ENCODE data around the gene PCDHB9. TPM values are rescaled to one million over a fixed set of nuclear protein-coding genes. Genes with fewer than 3 reads are reported as not detected.
"Not testable (repeated sequence)": the region's sequence is repeated elsewhere in the genome, so short reads cannot be mapped to it uniquely, and the experiment has no call there.

Gene PCDHB9
- total RNA-seq, 1 experiment from 2014 or later, result 0.11 TPM

- DNase-seq; H3K36me3 ChIP-seq (ENCODE audit: insufficient read depth, low read length); H3K79me2 ChIP-seq (ENCODE audit: low read length); H3K4me2 ChIP-seq (ENCODE audit: low read depth, low read length, poor library complexity, severe bottlenecking); H3K9me3 ChIP-seq (ENCODE audit: low read length); H3K9me2 ChIP-seq (replicated peaks; ENCODE audit: insufficient read depth, low read length); H3K4me3 ChIP-seq (ENCODE audit: low read length); H3K27me3 ChIP-seq (ENCODE audit: low read length); H3K4me1 ChIP-seq (ENCODE audit: low read length); H2AFZ ChIP-seq (ENCODE audit: low read length); H3K9ac ChIP-seq (ENCODE audit: low read length); H3K27ac ChIP-seq (ENCODE audit: low read length); H4K20me1 ChIP-seq (ENCODE audit: insufficient read depth, low read depth, low read length): not testable (repeated sequence)
These were observed 28.5 kb downstream of the PCDHB9 start for GRCh38 chr5:141215504-141215903.

GRCh38 chr5:141216035-141216434 is 29.1 kb downstream of the PCDHB9 start:
- H3K4me3 ChIP-seq (ENCODE audit: low read length); H3K27ac ChIP-seq (ENCODE audit: low read length); H3K36me3 ChIP-seq (ENCODE audit: insufficient read depth, low read length); H3K27me3 ChIP-seq (ENCODE audit: low read length); H2AFZ ChIP-seq (ENCODE audit: low read length); H3K9me3 ChIP-seq (ENCODE audit: low read length); H4K20me1 ChIP-seq (ENCODE audit: insufficient read depth, low read depth, low read length); H3K4me2 ChIP-seq (ENCODE audit: low read depth, low read length, poor library complexity, severe bottlenecking); H3K79me2 ChIP-seq (ENCODE audit: low read length); H3K4me1 ChIP-seq (ENCODE audit: low read length); DNase-seq; H3K9ac ChIP-seq (ENCODE audit: low read length); H3K9me2 ChIP-seq (replicated peaks; ENCODE audit: insufficient read depth, low read length): not testable (repeated sequence)

GRCh38 chr5:141223112-141223783 is 36.3 kb downstream of the PCDHB9 start, which contains the start of gene PCDHB14:
Gene PCDHB14, plus strand, starts transcription at chr5:141223343. Its CDS starts 163 bp downstream, at chr5:141223506.
- Histone ChIP-seq H4K20me1 (ENCODE audit: insufficient read depth, low read depth, low read length) (no peaks in the 10 kb centered on the region), H3K9ac (ENCODE audit: low read length) (peak within 1 kb of the TSS; percentile 69), H3K9me3 (ENCODE audit: low read length) (no peaks in the 10 kb centered on the region), H3K4me1 (ENCODE audit: low read length) (peaks cover 13% of the 10 kb centered on the region), H3K9me2 (replicated peaks; ENCODE audit: insufficient read depth, low read length) (no peaks in the 10 kb centered on the region), H3K27me3 (ENCODE audit: low read length) (0 out of 2 replicates have a peak, but pooled peaks cover 2% of the 10 kb centered on the region), H2AFZ (ENCODE audit: low read length) (peak within 1 kb of the TSS; percentile 88), H3K4me3 (ENCODE audit: low read length) (peak within 1 kb of the TSS; percentile 66), H3K79me2 (ENCODE audit: low read length) (no peaks in the 10 kb centered on the region), H3K36me3 (ENCODE audit: insufficient read depth, low read length) (no peaks in the 10 kb centered on the region), H3K27ac (ENCODE audit: low read length) (no peak within 1 kb of the TSS), H3K4me2 (ENCODE audit: low read depth, low read length, poor library complexity, severe bottlenecking) (peak within 1 kb of the TSS; percentile 74)
- peak; percentile 87 for DNase-seq

GRCh38 chr5:141224844-141225243 is 37.9 kb downstream of the PCDHB9 start:
- H3K27ac ChIP-seq (ENCODE audit: low read length); H3K4me3 ChIP-seq (ENCODE audit: low read length); H3K79me2 ChIP-seq (ENCODE audit: low read length); H2AFZ ChIP-seq (ENCODE audit: low read length); H3K9ac ChIP-seq (ENCODE audit: low read length); H3K27me3 ChIP-seq (ENCODE audit: low read length); H4K20me1 ChIP-seq (ENCODE audit: insufficient read depth, low read depth, low read length); H3K9me2 ChIP-seq (replicated peaks; ENCODE audit: insufficient read depth, low read length); H3K9me3 ChIP-seq (ENCODE audit: low read length); H3K4me2 ChIP-seq (ENCODE audit: low read depth, low read length, poor library complexity, severe bottlenecking); H3K36me3 ChIP-seq (ENCODE audit: insufficient read depth, low read length); DNase-seq: not testable (repeated sequence)
- H3K4me1 ChIP-seq (ENCODE audit: low read length), result peaks cover 13% of the 10 kb centered on the region

- not testable (repeated sequence) for H3K9ac ChIP-seq (ENCODE audit: low read length); H3K27me3 ChIP-seq (ENCODE audit: low read length); H4K20me1 ChIP-seq (ENCODE audit: insufficient read depth, low read depth, low read length); H3K79me2 ChIP-seq (ENCODE audit: low read length); DNase-seq; H3K36me3 ChIP-seq (ENCODE audit: insufficient read depth, low read length); H3K27ac ChIP-seq (ENCODE audit: low read length); H3K4me2 ChIP-seq (ENCODE audit: low read depth, low read length, poor library complexity, severe bottlenecking); H3K9me3 ChIP-seq (ENCODE audit: low read length); H3K4me3 ChIP-seq (ENCODE audit: low read length); H2AFZ ChIP-seq (ENCODE audit: low read length); H3K9me2 ChIP-seq (replicated peaks; ENCODE audit: insufficient read depth, low read length)
- H3K4me1 ChIP-seq (ENCODE audit: low read length), result peaks cover 13% of the 10 kb centered on the region
These were observed 38.5 kb downstream of the PCDHB9 start for GRCh38 chr5:141225421-141225820.

GRCh38 chr5:141234109-141234667 is 47.2 kb downstream of the PCDHB9 start:
- no peaks in the 10 kb centered on the region for H3K79me2 ChIP-seq (ENCODE audit: low read length)
- H3K4me1 ChIP-seq (ENCODE audit: low read length), result no peaks in the 10 kb centered on the region
- H3K4me3 ChIP-seq (ENCODE audit: low read length), result no peak overlapping the region
- H3K36me3 ChIP-seq (ENCODE audit: insufficient read depth, low read length), result no peaks in the 10 kb centered on the region
- no peak overlapping the region for H3K27ac ChIP-seq (ENCODE audit: low read length)
- H4K20me1 ChIP-seq (ENCODE audit: insufficient read depth, low read depth, low read length), result no peaks in the 10 kb centered on the region
- DNase-seq, result no peak
- H2AFZ ChIP-seq (ENCODE audit: low read length), result no peak overlapping the region
- H3K9me3 ChIP-seq (ENCODE audit: low read length), result peaks cover 4% of the 10 kb centered on the region; the same call in 1 of the 2 replicates
- H3K9me2 ChIP-seq (replicated peaks; ENCODE audit: insufficient read depth, low read length), result no peaks in the 10 kb centered on the region
- H3K27me3 ChIP-seq (ENCODE audit: low read length), result no peaks in the 10 kb centered on the region
- no peak overlapping the region for H3K4me2 ChIP-seq (ENCODE audit: low read depth, low read length, poor library complexity, severe bottlenecking)
- no peak overlapping the region for H3K9ac ChIP-seq (ENCODE audit: low read length)

- H2AFZ ChIP-seq (ENCODE audit: low read length); H3K27ac ChIP-seq (ENCODE audit: low read length); H3K36me3 ChIP-seq (ENCODE audit: insufficient read depth, low read length); H4K20me1 ChIP-seq (ENCODE audit: insufficient read depth, low read depth, low read length); DNase-seq; H3K4me1 ChIP-seq (ENCODE audit: low read length); H3K27me3 ChIP-seq (ENCODE audit: low read length); H3K4me3 ChIP-seq (ENCODE audit: low read length); H3K9me2 ChIP-seq (replicated peaks; ENCODE audit: insufficient read depth, low read length); H3K79me2 ChIP-seq (ENCODE audit: low read length); H3K9ac ChIP-seq (ENCODE audit: low read length); H3K4me2 ChIP-seq (ENCODE audit: low read depth, low read length, poor library complexity, severe bottlenecking); H3K9me3 ChIP-seq (ENCODE audit: low read length): not testable (repeated sequence)
These were observed 49.0 kb downstream of the PCDHB9 start for GRCh38 chr5:141235922-141236321.

GRCh38 chr5:141236516-141237313 is 49.8 kb downstream of the PCDHB9 start:
- Histone ChIP-seq H3K4me3 (ENCODE audit: low read length) (no peak overlapping the region), H3K27me3 (ENCODE audit: low read length) (no peaks in the 10 kb centered on the region), H4K20me1 (ENCODE audit: insufficient read depth, low read depth, low read length) (no peaks in the 10 kb centered on the region), H3K27ac (ENCODE audit: low read length) (no peak overlapping the region), H3K9me3 (ENCODE audit: low read length) (peaks cover 4% of the 10 kb centered on the region), H3K79me2 (ENCODE audit: low read length) (no peaks in the 10 kb centered on the region), H2AFZ (ENCODE audit: low read length) (no peak overlapping the region), H3K4me1 (ENCODE audit: low read length) (no peaks in the 10 kb centered on the region), H3K36me3 (ENCODE audit: insufficient read depth, low read length) (no peaks in the 10 kb centered on the region), H3K9ac (ENCODE audit: low read length) (no peak overlapping the region), H3K4me2 (ENCODE audit: low read depth, low read length, poor library complexity, severe bottlenecking) (no peak overlapping the region), H3K9me2 (replicated peaks; ENCODE audit: insufficient read depth, low read length) (no peaks in the 10 kb centered on the region)
- DNase-seq, result no peak
